HFFc6 (cell line): ENCODE data around the gene MAP3K5. TPM values are rescaled to one million over a fixed set of nuclear protein-coding genes. Genes with fewer than 3 reads are reported as not detected.

Experiments
- DNase-seq: peaks from one replicate; pipeline ENCODE4 v3.0.0-alpha.2; 2018
- H3K27ac Mint-ChIP-seq: 2 replicates; pipeline ENCODE4 v1.8.0; 2020; ENCODE audit warnings: mild to moderate bottlenecking, mixed read lengths
- H3K27me3 Mint-ChIP-seq: 2 replicates; pipeline ENCODE4 v1.8.0; 2021; ENCODE audit warnings: mild to moderate bottlenecking, moderate library complexity, mixed read lengths; ENCODE audit not compliant: insufficient read depth
- H3K36me3 Mint-ChIP-seq: 2 replicates; pipeline ENCODE4 v1.8.0; 2021; ENCODE audit warnings: low read depth, mixed read lengths
- H3K4me1 Mint-ChIP-seq: 2 replicates; pipeline ENCODE4 v1.8.0; 2020; ENCODE audit warnings: low read depth, mixed read lengths
- H3K4me3 Mint-ChIP-seq: 2 replicates; pipeline ENCODE4 v1.8.0; 2020; ENCODE audit warnings: mild to moderate bottlenecking, moderate library complexity, mixed read lengths
- H3K9me3 Mint-ChIP-seq: 2 replicates; pipeline ENCODE4 v1.8.0; 2020; ENCODE audit warnings: mild to moderate bottlenecking, mixed read lengths
- CTCF ChIP-seq: fragments of 200-600 bp; sonication (generic); IDR thresholded peaks from 2 replicates; pipeline ENCODE4 v1.5.0; 2021; ENCODE audit warnings: antibody characterized with exemption, mild to moderate bottlenecking
- total RNA-seq, 6 experiments: library from RNA; stranded (reverse); fragmentation: NEBNext Ultra II Directional; extraction: Animal tissue kit (Norgen Biotek cat#: 25700); gene quantifications; 2 replicates in 1 of 6; 3 replicates in 5 of 6; pipeline ENCODE4 v1.2.3, GENCODE V29; 2021

The MAP3K5 gene
- total RNA-seq, 6 experiments from 2014 or later: 11.9 to 22.2 (median 19.1) TPM

- no peak overlapping the region for H3K27ac Mint-ChIP-seq
- DNase-seq: no peak
- H3K4me1 Mint-ChIP-seq: peaks cover 5% of the 10 kb centered on the region
- no peaks in the 10 kb centered on the region for H3K9me3 Mint-ChIP-seq
- H3K27me3 Mint-ChIP-seq: no peaks in the 10 kb centered on the region
- H3K4me3 Mint-ChIP-seq: no peak overlapping the region
- peaks cover 13% of the 10 kb centered on the region for H3K36me3 Mint-ChIP-seq
- TF ChIP-seq CTCF: no peak
Observed at GRCh38 chr6:136676075-136676474, 116.2 kb downstream of the MAP3K5 start.

- TF ChIP-seq CTCF: no peak
- no peak overlapping the region for H3K27ac Mint-ChIP-seq
- H3K9me3 Mint-ChIP-seq: no peaks in the 10 kb centered on the region
- H3K36me3 Mint-ChIP-seq: peaks cover 11% of the 10 kb centered on the region
- peaks cover 21% of the 10 kb centered on the region for H3K4me1 Mint-ChIP-seq
- DNase-seq: no peak
- no peaks in the 10 kb centered on the region for H3K27me3 Mint-ChIP-seq
- no peak overlapping the region for H3K4me3 Mint-ChIP-seq
Observed at GRCh38 chr6:136673571-136673970, 118.7 kb downstream of the MAP3K5 start.

- DNase-seq: no peak
- peaks cover 5% of the 10 kb centered on the region for H3K36me3 Mint-ChIP-seq
- H3K27me3 Mint-ChIP-seq: no peaks in the 10 kb centered on the region
- no peak overlapping the region for H3K27ac Mint-ChIP-seq
- no peak for TF ChIP-seq CTCF
- peaks cover 24% of the 10 kb centered on the region for H3K4me1 Mint-ChIP-seq
- H3K4me3 Mint-ChIP-seq: no peak overlapping the region
- no peaks in the 10 kb centered on the region for H3K9me3 Mint-ChIP-seq
Observed at GRCh38 chr6:136672144-136672543, 120.1 kb downstream of the MAP3K5 start.

GRCh38 chr6:136669299-136669699 is 123.0 kb downstream of the MAP3K5 start:
- Mint-ChIP-seq H3K27me3 (no peaks in the 10 kb centered on the region), H3K4me3 (no peak overlapping the region), H3K9me3 (no peaks in the 10 kb centered on the region), H3K4me1 (peaks cover 26% of the 10 kb centered on the region), H3K27ac (peak overlapping the region; percentile 4; the same call in 1 of the 2 replicates), H3K36me3 (peaks cover 12% of the 10 kb centered on the region)
- no peak for TF ChIP-seq CTCF
- DNase-seq: peak; percentile 89

DNA sequence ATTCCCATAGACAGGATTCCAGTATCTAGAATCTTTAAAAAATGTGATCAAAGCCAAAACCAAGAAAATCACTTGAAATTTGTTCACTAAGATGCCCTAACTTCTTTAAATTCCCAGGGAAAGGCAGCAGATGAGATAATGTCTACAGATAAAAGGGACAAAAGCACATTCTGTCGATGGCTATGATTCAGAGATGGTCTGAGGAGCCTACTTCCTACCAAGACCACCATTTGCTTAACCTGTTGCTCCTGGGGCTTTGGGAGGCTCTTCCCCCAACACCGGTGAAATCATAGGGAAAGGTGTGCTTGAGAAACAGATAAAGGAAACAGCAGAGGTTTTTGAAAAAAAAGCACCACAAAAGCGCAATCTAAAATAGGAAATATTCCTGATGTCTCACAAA is 123.7 kb downstream of the MAP3K5 start:
- Mint-ChIP-seq H3K27me3 (no peaks in the 10 kb centered on the region), H3K27ac (peak overlapping the region; percentile 33; the same call in 1 of the 2 replicates), H3K9me3 (no peaks in the 10 kb centered on the region), H3K4me3 (peak overlapping the region; percentile 20; the same call in 1 of the 2 replicates), H3K4me1 (peaks cover 26% of the 10 kb centered on the region), H3K36me3 (peaks cover 12% of the 10 kb centered on the region)
- DNase-seq: no peak
- TF ChIP-seq CTCF: no peak

GRCh38 chr6:136666041-136666440 is 126.2 kb downstream of the MAP3K5 start:
- Mint-ChIP-seq H3K27me3 (no peaks in the 10 kb centered on the region), H3K36me3 (peaks cover 7% of the 10 kb centered on the region; the same call in 1 of the 2 replicates), H3K4me3 (no peak overlapping the region), H3K9me3 (no peaks in the 10 kb centered on the region), H3K4me1 (peaks cover 26% of the 10 kb centered on the region), H3K27ac (no peak overlapping the region)
- TF ChIP-seq CTCF: no peak
- no peak for DNase-seq
